ENCODE results near the gene TEAD2. TPM values are rescaled to one million over a fixed set of nuclear protein-coding genes. Genes with fewer than 3 reads are reported as not detected.

Gene TEAD2
- total RNA-seq, 4 donors from 2014 or later: 1.2 to 28.1 (median 7.9) TPM

- H3K36me3 ChIP-seq: no peaks in the 10 kb centered on the region
- DNase-seq: peak; percentile 64 to 88 (median 85)
- no peak for TF ChIP-seq CTCF (IDR thresholded peaks at IDR 0.05)
- no peak for TF ChIP-seq POLR2A (IDR thresholded peaks at IDR 0.05)
- H3K27me3 ChIP-seq: no peaks in the 10 kb centered on the region
- peak overlapping the region in 3 of 4 donors; percentile 45 to 86 (median 79) for H3K27ac ChIP-seq
- no peaks in the 10 kb centered on the region for H3K9me3 ChIP-seq
- peak overlapping the region; percentile 10 to 38 (median 34) for H3K4me3 ChIP-seq
- H3K4me1 ChIP-seq: peaks cover 0 to 35% (median 23%) of the 10 kb centered on the region in 4 donors
These were observed 23.4 kb downstream of the TEAD2 start for GRCh38 chr19:49338691-49339300.

GRCh38 chr19:49338023-49338677 lies 24.1 kb downstream of the TEAD2 start:
- Histone ChIP-seq H3K27me3 (no peaks in the 10 kb centered on the region), H3K9me3 (no peaks in the 10 kb centered on the region), H3K27ac (peak overlapping the region in 1 of 4 donors; percentile 89), H3K36me3 (no peaks in the 10 kb centered on the region), H3K4me3 (peak overlapping the region in 3 of 4 donors; percentile 33 to 38 (median 36)), H3K4me1 (peaks cover 0 to 40% (median 25%) of the 10 kb centered on the region in 4 donors)
- TF ChIP-seq POLR2A (IDR thresholded peaks at IDR 0.05) (no peak), CTCF (IDR thresholded peaks at IDR 0.05) (no peak)
- DNase-seq: peak in 2 of 3 donors; percentile 15 to 47

- H3K27ac ChIP-seq: peak overlapping the region in 2 of 4 donors; percentile 85 to 89
- peak in 2 of 3 donors; percentile 14 to 45 for DNase-seq
- H3K9me3 ChIP-seq: no peaks in the 10 kb centered on the region
- H3K36me3 ChIP-seq: no peaks in the 10 kb centered on the region
- H3K27me3 ChIP-seq: no peaks in the 10 kb centered on the region
- TF ChIP-seq CTCF (IDR thresholded peaks at IDR 0.05) (no peak), POLR2A (IDR thresholded peaks at IDR 0.05) (no peak)
- H3K4me3 ChIP-seq: peak overlapping the region in 2 of 4 donors; percentile 60 to 63
- H3K4me1 ChIP-seq: peaks cover 0 to 40% (median 25%) of the 10 kb centered on the region in 4 donors
These were observed 24.8 kb downstream of the TEAD2 start for GRCh38 chr19:49337267-49338022.

GRCh38 chr19:49336482-49337266 lies 25.5 kb downstream of the TEAD2 start:
- H3K9me3 ChIP-seq: no peaks in the 10 kb centered on the region
- H3K27me3 ChIP-seq: no peaks in the 10 kb centered on the region
- peak in 2 of 3 donors; percentile 16 to 40 for DNase-seq
- H3K4me3 ChIP-seq: peak overlapping the region in 2 of 4 donors; percentile 60 to 63
- H3K4me1 ChIP-seq: peaks cover 0 to 47% (median 25%) of the 10 kb centered on the region in 4 donors
- peak overlapping the region in 2 of 4 donors; percentile 85 to 89 for H3K27ac ChIP-seq
- H3K36me3 ChIP-seq: no peaks in the 10 kb centered on the region
- TF ChIP-seq POLR2A (IDR thresholded peaks at IDR 0.05) (no peak), CTCF (IDR thresholded peaks at IDR 0.05) (no peak)

Measured in Peyer's patch (tissue), 4 donors.